Measurements from ENCODE around the gene SPANXA2.
"Not testable (repeated sequence)": the region's sequence is repeated elsewhere in the genome, so short reads cannot be mapped to it uniquely, and the experiment has no call there.

SPANXA2 gene, protein sequence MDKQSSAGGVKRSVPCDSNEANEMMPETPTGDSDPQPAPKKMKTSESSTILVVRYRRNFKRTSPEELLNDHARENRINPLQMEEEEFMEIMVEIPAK

DNA sequence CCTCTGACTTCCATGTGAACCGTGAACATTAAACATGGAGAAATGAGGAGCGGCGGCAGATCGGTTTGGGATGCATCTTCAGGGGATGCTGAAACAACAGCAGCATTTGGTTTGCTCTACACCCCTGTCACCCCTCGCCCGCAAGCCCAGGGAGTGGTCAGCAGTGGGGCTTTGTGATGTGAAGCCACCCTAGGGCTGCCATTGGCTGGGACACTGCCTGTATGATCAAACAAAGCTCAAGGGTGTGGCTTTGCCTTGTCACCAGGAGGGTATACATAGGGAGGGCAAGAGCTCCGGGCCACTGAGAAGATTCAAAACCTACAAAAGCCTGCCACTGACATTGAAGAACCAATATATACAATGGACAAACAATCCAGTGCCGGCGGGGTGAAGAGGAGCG lies at the start of gene SPANXA2:
Gene SPANXA2 (plus strand): TSS at position 301 of the 400 bp plus-strand sequence. CDS start 60 bp downstream, at position 361.
- DNase-seq (ENCODE audit: low read depth), result not testable (repeated sequence)

DNA sequence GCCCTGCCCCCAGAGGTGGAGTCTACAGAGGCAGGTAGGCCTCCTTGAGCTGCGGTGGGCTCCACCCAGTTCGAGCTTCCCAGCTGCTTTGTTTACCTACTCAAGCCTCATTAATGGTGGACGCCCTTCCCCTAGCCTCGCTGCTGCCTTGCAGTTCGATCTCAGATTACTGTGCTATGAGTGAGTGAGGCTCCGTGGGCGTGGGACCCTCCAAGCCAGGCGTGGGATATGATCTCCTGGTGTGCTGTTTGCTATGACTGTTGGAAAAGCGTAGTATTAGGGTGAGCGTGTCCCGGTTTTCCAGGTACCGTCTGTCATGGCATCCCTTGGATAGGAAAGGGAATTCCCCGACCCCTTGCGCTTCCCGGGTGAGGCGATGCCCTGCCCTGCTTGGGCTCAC lies 47.0 kb upstream of the SPANXA2 start:
- not testable (repeated sequence) for DNase-seq (ENCODE audit: low read depth)

DNA sequence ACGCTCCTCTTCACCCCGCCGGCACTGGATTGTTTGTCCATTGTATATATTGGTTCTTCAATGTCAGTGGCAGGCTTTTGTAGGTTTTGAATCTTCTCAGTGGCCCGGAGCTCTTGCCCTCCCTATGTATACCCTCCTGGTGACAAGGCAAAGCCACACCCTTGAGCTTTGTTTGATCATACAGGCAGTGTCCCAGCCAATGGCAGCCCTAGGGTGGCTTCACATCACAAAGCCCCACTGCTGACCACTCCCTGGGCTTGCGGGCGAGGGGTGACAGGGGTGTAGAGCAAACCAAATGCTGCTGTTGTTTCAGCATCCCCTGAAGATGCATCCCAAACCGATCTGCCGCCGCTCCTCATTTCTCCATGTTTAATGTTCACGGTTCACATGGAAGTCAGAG lies 4.9 kb upstream of the SPANXA2 start, which contains the start of gene SPANXA1:
Gene SPANXA1 (minus strand): TSS at position 101 of the 400 bp plus-strand sequence. CDS start 60 bp downstream, at position 41.
- DNase-seq (ENCODE audit: low read depth), result not testable (repeated sequence)

DNA sequence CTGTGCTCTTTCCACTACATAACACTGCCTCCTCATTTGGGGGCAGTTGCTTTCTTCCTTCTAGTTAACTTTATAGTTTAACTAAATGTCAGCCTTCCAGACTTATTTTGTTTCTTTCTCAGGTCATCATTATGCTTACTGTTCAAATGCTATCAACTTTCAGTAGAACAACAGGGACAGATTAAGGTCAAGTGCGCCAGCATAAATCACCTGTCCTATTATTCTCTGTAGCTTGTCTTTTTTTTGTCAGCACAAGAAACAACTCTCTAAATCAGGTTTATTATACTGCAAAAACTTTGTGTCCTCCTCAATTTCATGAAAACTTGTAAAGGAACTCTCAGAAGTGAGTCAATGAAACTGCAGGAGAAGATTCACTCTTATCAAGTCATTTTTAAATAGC lies 19.6 kb downstream of the SPANXA2 start:
- DNase-seq (ENCODE audit: low read depth), result no peak

DNA sequence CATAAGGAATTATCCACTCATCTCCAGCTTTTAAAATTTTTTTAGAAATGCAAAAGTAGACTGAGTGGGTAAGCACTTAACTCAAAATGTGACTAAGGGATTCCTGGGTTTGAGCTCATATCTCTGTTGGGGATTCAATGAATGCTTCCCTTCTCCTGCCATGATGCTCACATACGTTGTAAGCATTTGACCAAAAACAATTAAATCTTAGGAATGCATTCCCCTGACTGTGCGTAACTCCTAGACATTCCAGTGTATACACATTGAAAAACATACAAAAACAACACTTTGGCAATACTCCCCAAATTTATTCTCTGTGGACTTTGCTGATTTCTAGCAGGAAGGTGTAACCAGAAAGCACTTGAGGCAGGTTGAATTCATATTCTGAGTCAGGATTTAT lies 29.8 kb downstream of the SPANXA2 start:
- DNase-seq (ENCODE audit: low read depth), result no peak

DNA sequence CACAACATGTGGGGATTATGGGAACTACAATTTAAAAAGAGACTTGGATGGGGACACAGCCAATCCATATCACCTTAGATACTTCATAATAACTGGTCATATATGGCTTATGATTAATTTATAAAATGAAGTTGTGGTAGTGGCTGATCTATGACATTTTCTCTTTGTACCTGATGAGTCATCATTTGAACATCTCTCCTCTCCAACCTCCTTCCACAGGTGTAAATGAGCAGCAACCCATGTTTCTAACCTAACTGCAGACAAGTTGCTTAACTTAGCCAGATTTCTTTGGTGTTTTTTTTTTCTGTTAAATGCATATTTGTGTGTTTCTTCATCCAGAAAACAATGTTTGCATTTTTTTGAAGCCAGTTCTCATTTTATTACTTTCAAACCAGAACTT lies 42.6 kb downstream of the SPANXA2 start:
- no peak for DNase-seq (ENCODE audit: low read depth)

DNA sequence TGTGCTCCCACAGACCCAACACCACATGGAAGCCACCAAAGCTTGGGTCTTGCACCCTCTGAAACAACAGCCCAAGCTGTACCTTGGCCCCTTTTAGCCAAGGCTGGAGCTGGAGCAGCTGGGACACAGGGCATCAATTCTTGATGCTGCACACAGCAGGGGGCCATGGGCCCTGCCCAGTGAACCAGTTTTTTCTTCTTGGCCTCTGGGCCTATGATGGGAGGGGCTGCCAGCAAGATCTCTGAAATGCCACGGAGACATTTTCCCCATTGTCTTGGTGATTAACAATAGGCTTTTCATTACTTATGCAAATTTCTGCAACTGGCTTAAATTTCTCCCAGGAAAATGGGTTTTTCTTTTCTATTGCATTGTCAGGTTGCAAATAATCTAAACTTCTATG lies 49.0 kb downstream of the SPANXA2 start:
- no peak for DNase-seq (ENCODE audit: low read depth)

All from stimulated activated CD4-positive, alpha-beta T cell treated with anti-CD3 and anti-CD28 coated beads, Interleukin-2, amount 100 ng/mL, for 4 hours (primary cell).